HG03196 (cell line): ENCODE measurements around the gene RTL3.

Source experiments
- ATAC-seq: cut with Tn5 transposase; IDR thresholded peaks from one replicate; pipeline ENCODE4 v1.9.1; 2021; ENCODE audit not compliant: unreplicated experiment

RTL3 gene

DNA sequence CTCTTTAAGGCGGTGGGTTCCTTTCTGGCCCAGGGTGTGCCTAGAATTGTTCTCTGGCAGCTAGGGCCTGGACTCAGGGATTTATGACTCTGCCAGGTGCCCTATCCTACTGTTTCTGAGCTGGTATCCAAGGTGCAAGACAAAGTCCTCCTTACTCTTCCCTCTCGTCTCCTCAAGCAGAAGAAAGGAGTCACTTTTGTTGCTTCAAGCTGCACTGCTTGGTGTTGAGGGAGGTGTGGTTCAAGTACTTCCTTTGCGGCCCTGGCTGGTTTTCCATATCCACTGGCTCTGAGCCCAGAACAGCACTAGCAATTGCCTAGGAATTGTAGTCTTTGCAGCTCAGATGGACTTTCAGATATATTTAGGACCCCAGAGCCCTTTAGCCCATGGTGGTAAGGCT, 39.3 kb downstream of the RTL3 start:
- ATAC-seq, result no peak

DNA sequence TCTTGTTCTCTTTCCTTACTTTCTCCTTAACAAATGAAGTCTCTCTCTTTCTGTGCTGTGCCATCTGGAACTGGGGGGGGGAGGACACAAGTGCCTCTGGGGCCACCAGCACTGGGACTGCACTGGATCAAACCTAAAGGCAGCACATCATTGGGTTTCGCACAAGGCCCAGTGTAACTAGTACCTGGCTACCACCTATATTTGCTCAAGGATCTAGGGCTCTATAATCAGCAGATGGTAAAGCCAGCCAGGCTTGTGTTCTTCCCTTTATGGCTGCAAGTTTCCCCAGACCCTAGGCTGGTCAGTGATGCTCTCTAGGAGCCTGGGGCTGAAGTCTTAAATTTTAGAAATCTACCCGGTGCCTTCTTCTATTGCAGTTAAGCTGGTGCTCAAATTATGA, 40.1 kb downstream of the RTL3 start:
- no peak for ATAC-seq

DNA sequence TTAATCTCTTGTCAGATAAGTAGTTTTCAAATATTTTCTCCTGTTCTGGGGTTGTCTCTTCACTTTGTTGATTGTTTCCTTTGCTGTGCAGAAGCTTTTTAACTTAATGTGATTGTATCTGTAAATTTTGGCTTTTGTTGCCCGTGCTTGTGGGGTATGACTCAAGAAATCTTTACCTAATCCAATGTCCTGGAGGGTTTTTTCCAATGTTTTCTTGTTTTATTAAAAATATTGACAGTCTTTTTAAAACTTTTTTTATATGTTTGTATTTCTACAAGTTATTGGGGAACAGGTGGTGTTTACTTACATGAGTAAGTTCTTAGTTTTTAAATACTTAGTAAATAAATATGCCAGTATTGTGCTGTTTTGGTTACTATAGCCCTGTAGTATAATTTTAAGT, 44.9 kb downstream of the RTL3 start:
- ATAC-seq, result no peak
